Kidney (tissue), 14 donors: Measurements from ENCODE around the gene SLC7A6OS. TPM values are rescaled to one million over a fixed set of nuclear protein-coding genes. Genes with fewer than 3 reads are reported as not detected.

ENCODE experiments used
- DNase-seq, 5 donors: peaks; one replicate each; pipeline ENCODE4 v3.0.0-alpha.2; 2013 to 2020
- FAIRE-seq: peaks from 2 replicates; lab custom pipeline; 2012; peaks lifted over from hg19 to GRCh38; lab: Jason Lieb, UNC
- H3K27ac ChIP-seq, 2 donors: one replicate each; pipeline ENCODE4 v1.7.0; 2013; ENCODE audit warnings: low read depth in 2 of 2, low read length in 2 of 2, inconsistent platforms in 1 of 2
- H3K27me3 ChIP-seq: one replicate; pipeline ENCODE4 v1.7.1; 2013; ENCODE audit warnings: low read length, inconsistent platforms; ENCODE audit not compliant: control insufficient read depth, insufficient read depth
- H3K36me3 ChIP-seq, 3 donors: one replicate each; pipeline versions ENCODE4 v1.7.0 to v1.7.1; 2013; ENCODE audit warnings: low read length in 3 of 3, control low read depth in 1 of 3, inconsistent platforms in 1 of 3; ENCODE audit not compliant: insufficient read depth in 3 of 3, control insufficient read depth in 2 of 3
- H3K4me1 ChIP-seq, 3 donors: one replicate each; pipeline versions ENCODE4 v1.7.0 to v1.7.1; 2013; ENCODE audit warnings: low read length in 3 of 3, inconsistent platforms in 1 of 3, low read depth in 1 of 3; ENCODE audit not compliant: control insufficient read depth in 2 of 3, insufficient read depth in 2 of 3
- H3K4me3 ChIP-seq, 3 donors: one replicate each; pipeline versions ENCODE4 v1.7.0 to v1.8.1; 2013; ENCODE audit warnings: low read length in 3 of 3, control low read depth in 1 of 3, inconsistent platforms in 1 of 3
- H3K9ac ChIP-seq, 3 donors: one replicate each; pipeline versions ENCODE4 v1.7.0 to v1.7.1; 2013; ENCODE audit warnings: low read length in 3 of 3, control low read depth in 1 of 3, inconsistent platforms in 1 of 3
- H3K9me3 ChIP-seq, 3 donors: one replicate each; pipeline versions ENCODE4 v1.7.0 to v1.7.1; 2013; ENCODE audit warnings: low read length in 3 of 3, control low read depth in 1 of 3, inconsistent platforms in 1 of 3; ENCODE audit not compliant: control insufficient read depth in 2 of 3, insufficient read depth in 1 of 3
- CTCF ChIP-seq: IDR thresholded peaks from 3 replicates; pipeline ENCODE4 v1.5.1; 2012; ENCODE audit warnings: mild to moderate bottlenecking, moderate library complexity, borderline replicate concordance; ENCODE audit not compliant: insufficient read depth; ENCODE audit errors: extremely low read depth
- intact Hi-C: fragments of 100-400 bp; cut with DNase I; formaldehyde crosslinking; loops from one replicate; pipeline ENCODE4 v1.11.1; 2022
- polyA plus RNA-seq: library from polyadenylated mRNA; stranded (reverse); fragments of 350-450 nt; fragmentation: Illumina TruSeq; extraction: RNeasy Lipid Tissue Mini Kit (QIAGEN cat#74804); gene quantifications from one replicate; pipeline ENCODE4 v1.2.3, GENCODE V29; 2014; ENCODE audit warnings: low read depth, low replicate concordance; ENCODE audit not compliant: insufficient read depth
- total RNA-seq: library from RNA; stranded (reverse); fragmentation: NEBNext Ultra II Directional; extraction: Animal tissue kit (Norgen Biotek cat#: 25700); gene quantifications from one replicate; pipeline ENCODE4 v1.2.1, GENCODE V29; 2021
- donor health status: control.
- donor health status: control.
- donor health status: control.
- donor health status: control.
- donor health status: control.
- donor health status: DM: yes; HTN: yes; CAD: no.
- donor health status: Normal renal cell carcinoma (clear cell type).

The SLC7A6OS gene
- total and polyA plus RNA-seq, 2 donors from 2014 or later: 9.2 to 20.3 TPM

DNA sequence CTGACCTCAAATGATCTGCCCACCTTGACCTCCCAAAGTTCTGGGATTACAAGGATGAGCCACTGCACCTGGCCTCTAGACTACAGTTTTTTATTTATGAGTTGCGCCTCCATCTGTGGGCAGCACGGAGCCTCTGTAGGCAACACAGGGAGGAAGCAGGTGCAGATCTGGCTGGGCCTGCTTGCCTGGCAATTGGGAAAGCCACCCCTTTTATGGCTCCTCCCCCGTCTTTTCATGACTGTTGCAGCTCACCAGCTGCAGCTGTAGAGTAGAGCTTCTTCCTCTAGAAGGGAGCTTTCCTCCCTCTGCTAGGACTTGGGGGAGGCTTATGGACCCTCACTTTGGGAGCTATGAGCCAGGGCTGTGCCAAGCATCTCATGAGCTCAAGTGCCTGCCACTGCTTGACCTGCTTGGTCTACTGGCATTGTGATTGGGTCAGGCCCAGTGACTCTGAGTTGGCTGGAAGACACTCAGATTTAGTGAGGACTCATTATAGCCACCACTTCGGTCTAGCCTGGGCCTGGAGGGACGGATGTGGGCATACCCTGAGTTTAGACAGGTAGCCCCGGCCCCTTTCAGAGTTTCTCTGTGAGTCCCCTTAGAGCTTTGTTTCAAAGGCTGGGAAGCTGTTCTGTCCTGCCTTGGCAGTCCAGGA, 53.4 kb downstream of the SLC7A6OS start:
- FAIRE-seq (no peak), DNase-seq (peak in 4 of 5 donors; percentile 43 to 68 (median 55))
- no peak overlapping the region for H3K4me3 ChIP-seq
- no peaks in the 10 kb centered on the region for H3K27me3 ChIP-seq
- peaks cover 0 to 35% (median 21%) of the 10 kb centered on the region in 3 donors for H3K36me3 ChIP-seq
- intact Hi-C loops: no loop called here
- no peak for TF ChIP-seq CTCF
- H3K9me3 ChIP-seq: no peaks in the 10 kb centered on the region
- H3K27ac ChIP-seq: peak overlapping the region; percentile 90 to 93
- peak overlapping the region in 2 of 3 donors; percentile 55 to 57 for H3K9ac ChIP-seq
- H3K4me1 ChIP-seq: peaks cover 5 to 36% (median 31%) of the 10 kb centered on the region in 3 donors

- no peak for FAIRE-seq
- peaks cover 5 to 41% (median 31%) of the 10 kb centered on the region in 3 donors for H3K4me1 ChIP-seq
- H3K4me3 ChIP-seq: no peak overlapping the region
- no peaks in the 10 kb centered on the region for H3K27me3 ChIP-seq
- no peak for TF ChIP-seq CTCF
- intact Hi-C loops: no loop called here
- no peak overlapping the region for H3K27ac ChIP-seq
- no peak overlapping the region for H3K9ac ChIP-seq
- peaks cover 0 to 35% (median 25%) of the 10 kb centered on the region in 3 donors for H3K36me3 ChIP-seq
- no peak for DNase-seq
- H3K9me3 ChIP-seq: no peaks in the 10 kb centered on the region
These were observed 55.0 kb downstream of the SLC7A6OS start for GRCh38 chr16:68255712-68256111.

DNA sequence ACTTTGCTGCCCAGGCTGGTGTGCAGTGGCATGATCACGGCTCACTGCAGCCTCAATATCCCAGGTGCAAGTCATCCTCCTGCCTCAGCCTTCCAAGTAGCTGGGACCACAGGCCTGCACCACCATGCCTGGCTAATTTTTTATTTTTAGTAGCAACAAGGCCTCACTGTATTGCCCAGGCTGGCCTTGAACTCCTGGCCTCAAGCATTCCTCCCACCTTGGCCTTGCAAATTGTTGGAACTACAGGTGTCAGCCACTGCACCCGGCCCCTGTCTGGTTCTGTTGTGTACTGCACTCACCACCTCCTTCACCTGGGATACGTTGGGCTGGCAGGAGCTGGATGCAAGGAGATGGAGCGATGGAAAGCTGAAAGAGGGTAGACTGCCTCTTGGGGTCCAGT, 57.0 kb downstream of the SLC7A6OS start:
- Histone ChIP-seq H3K27ac (no peak overlapping the region), H3K4me3 (no peak overlapping the region), H3K27me3 (no peaks in the 10 kb centered on the region), H3K36me3 (peaks cover 0 to 22% (median 19%) of the 10 kb centered on the region in 3 donors), H3K4me1 (peaks cover 5 to 34% (median 25%) of the 10 kb centered on the region in 3 donors), H3K9me3 (no peaks in the 10 kb centered on the region), H3K9ac (no peak overlapping the region)
- intact Hi-C loops: no loop called here
- TF ChIP-seq CTCF: no peak
- no peak for FAIRE-seq
- no peak for DNase-seq
